Adipocyte (in vitro differentiated cells): ENCODE results near the gene POMGNT1.
A peak's percentile ranks its signal among the peaks of the same experiment; 100 is the strongest.
"Not testable (repeated sequence)": the region's sequence is repeated elsewhere in the genome, so short reads cannot be mapped to it uniquely, and the experiment has no call there.

Experiments
- DNase-seq: peaks from one replicate; pipeline ENCODE4 v3.0.0-alpha.2; 2015; ENCODE audit warnings: low read depth
- H3K27me3 ChIP-seq: replicated peaks from 2 replicates; pipeline ENCODE4 v1.7.0; 2013; ENCODE audit warnings: mild to moderate bottlenecking, low read length, moderate library complexity; ENCODE audit not compliant: control insufficient read depth, insufficient read depth
- H3K36me3 ChIP-seq: 2 replicates; pipeline ENCODE4 v1.7.0; 2013; ENCODE audit warnings: low read length, mild to moderate bottlenecking, moderate library complexity; ENCODE audit not compliant: control insufficient read depth, insufficient read depth, severe bottlenecking
- H3K4me1 ChIP-seq: 2 replicates; pipeline ENCODE4 v1.7.0; 2013; ENCODE audit warnings: mild to moderate bottlenecking, low read length, moderate library complexity; ENCODE audit not compliant: control insufficient read depth, insufficient read depth
- H3K4me3 ChIP-seq: 2 replicates; pipeline ENCODE4 v1.7.0; 2013; ENCODE audit warnings: mild to moderate bottlenecking, low read length, moderate library complexity
- H3K9ac ChIP-seq: 2 replicates; pipeline ENCODE4 v1.7.0; 2013; ENCODE audit warnings: mild to moderate bottlenecking, low read length, moderate library complexity
- H3K9me3 ChIP-seq: 2 replicates; pipeline ENCODE4 v1.7.0; 2013; ENCODE audit warnings: mild to moderate bottlenecking, low read length, moderate library complexity; ENCODE audit not compliant: control insufficient read depth

The POMGNT1 gene

DNA sequence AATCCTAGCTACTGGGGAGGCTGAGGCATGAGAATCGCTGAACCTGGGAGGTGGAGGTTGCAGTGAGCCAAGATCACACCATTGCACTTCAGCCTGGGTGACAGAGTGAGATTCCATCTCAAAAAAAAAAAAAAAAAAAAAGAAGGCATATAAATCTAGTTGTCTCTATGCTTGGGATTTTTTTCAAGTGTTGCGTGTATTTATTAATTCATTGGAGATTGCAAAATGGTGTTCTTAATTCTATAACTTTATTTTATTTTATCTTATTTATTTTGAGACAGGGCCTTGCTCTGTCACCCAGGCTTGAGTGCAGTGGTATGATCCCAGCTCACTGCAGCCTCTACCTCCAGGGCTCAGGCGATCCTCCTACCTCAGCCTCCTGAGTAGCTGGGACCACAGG lies 33.0 kb upstream of the POMGNT1 start:
- not testable (repeated sequence) for H3K4me1 ChIP-seq, H3K4me3 ChIP-seq, H3K27me3 ChIP-seq, H3K36me3 ChIP-seq, DNase-seq, H3K9me3 ChIP-seq, H3K9ac ChIP-seq

DNA sequence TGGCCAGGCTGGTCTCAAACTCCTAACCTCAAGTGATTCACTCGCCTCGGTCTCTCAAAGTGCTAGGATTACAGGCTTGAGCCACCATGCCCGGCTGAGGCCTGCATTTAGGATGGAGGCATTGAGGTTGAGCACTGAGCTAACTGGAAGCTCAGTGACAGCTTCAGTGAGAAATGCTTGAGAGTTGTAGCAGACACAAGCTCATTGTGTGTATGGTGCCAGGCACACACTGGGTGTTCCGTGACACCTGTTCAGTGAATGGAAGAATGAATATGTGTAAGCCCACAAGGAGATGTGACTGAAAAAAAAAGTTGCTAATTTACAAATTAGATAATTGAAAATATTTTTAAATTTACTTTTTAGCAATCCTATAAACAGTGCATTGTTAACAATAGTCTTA lies 26.7 kb upstream of the POMGNT1 start:
- Histone ChIP-seq H3K4me1 (no peaks in the 10 kb centered on the region), H3K27me3 (no peaks in the 10 kb centered on the region), H3K4me3 (no peak overlapping the region), H3K36me3 (no peaks in the 10 kb centered on the region), H3K9me3 (no peaks in the 10 kb centered on the region), H3K9ac (no peak overlapping the region)
- DNase-seq = no peak

- Histone ChIP-seq H3K9me3 (no peaks in the 10 kb centered on the region), H3K36me3 (no peaks in the 10 kb centered on the region), H3K4me3 (no peak overlapping the region), H3K4me1 (no peaks in the 10 kb centered on the region), H3K9ac (no peak overlapping the region), H3K27me3 (no peaks in the 10 kb centered on the region)
- peak; percentile 93 for DNase-seq
Measured at GRCh38 chr1:46223472-46223943, 25.3 kb upstream of the POMGNT1 start.

DNA sequence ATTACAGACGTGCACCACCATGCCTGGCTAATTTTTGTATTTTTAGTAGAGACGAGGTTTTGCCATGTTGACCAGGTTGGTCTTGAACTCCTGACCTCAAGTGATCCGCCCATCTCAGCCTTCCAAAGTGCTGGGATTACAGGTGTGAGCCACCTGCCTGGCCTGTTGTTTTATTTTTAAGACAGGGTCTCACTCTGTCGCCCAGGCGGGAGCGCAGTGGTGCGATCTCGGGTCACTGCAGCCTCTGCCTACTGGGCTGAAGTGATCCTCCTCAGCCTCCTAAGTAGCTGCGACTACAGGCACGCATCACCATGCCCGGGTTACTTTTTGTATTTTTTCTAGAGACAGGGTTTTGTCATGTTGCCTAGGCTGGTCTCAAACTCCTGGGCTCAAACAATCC lies 24.8 kb upstream of the POMGNT1 start:
- H3K4me3 ChIP-seq, H3K27me3 ChIP-seq, DNase-seq, H3K9ac ChIP-seq, H3K36me3 ChIP-seq, H3K4me1 ChIP-seq, H3K9me3 ChIP-seq: not testable (repeated sequence)

- no peaks in the 10 kb centered on the region for H3K4me1 ChIP-seq
- no peaks in the 10 kb centered on the region for H3K36me3 ChIP-seq
- no peak for DNase-seq
- no peaks in the 10 kb centered on the region for H3K9me3 ChIP-seq
- no peak overlapping the region for H3K4me3 ChIP-seq
- H3K9ac ChIP-seq = no peak overlapping the region
- H3K27me3 ChIP-seq = no peaks in the 10 kb centered on the region
Measured at GRCh38 chr1:46221749-46222148, 23.5 kb upstream of the POMGNT1 start.

- DNase-seq = no peak
- no peaks in the 10 kb centered on the region for H3K36me3 ChIP-seq
- no peaks in the 10 kb centered on the region for H3K9me3 ChIP-seq
- H3K27me3 ChIP-seq = no peaks in the 10 kb centered on the region
- no peaks in the 10 kb centered on the region for H3K4me1 ChIP-seq
- H3K9ac ChIP-seq = no peak overlapping the region
- H3K4me3 ChIP-seq = no peak overlapping the region
Measured at GRCh38 chr1:46220808-46221207, 22.6 kb upstream of the POMGNT1 start.

GRCh38 chr1:46219551-46220520 lies 21.6 kb upstream of the POMGNT1 start:
- H3K36me3 ChIP-seq = no peaks in the 10 kb centered on the region
- no peaks in the 10 kb centered on the region for H3K9me3 ChIP-seq
- H3K4me1 ChIP-seq = no peaks in the 10 kb centered on the region
- no peak for DNase-seq
- H3K9ac ChIP-seq = no peak overlapping the region
- no peaks in the 10 kb centered on the region for H3K27me3 ChIP-seq
- H3K4me3 ChIP-seq = no peak overlapping the region

DNA sequence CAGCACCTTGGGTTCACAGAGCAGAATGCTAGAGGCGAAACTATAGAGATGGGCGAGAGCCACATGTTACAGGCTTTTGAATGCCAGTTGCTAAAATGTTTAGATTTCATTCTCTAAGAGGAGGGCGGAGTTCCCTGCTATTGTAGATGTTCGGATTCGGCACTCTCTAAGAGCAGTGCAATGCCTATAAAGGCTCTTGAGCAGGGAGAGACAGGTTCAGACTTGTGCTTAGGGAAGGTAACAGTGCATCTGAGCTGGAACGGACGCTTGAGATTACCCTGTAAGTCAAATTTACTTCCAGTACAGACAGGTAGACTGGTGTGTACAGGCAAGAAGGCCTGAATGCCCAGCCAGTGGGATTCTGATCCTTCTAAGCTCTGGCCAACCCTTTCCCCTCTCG lies 20.2 kb upstream of the POMGNT1 start:
- Histone ChIP-seq H3K4me3 (no peak overlapping the region), H3K4me1 (no peaks in the 10 kb centered on the region), H3K27me3 (no peaks in the 10 kb centered on the region), H3K36me3 (no peaks in the 10 kb centered on the region), H3K9ac (no peak overlapping the region), H3K9me3 (no peaks in the 10 kb centered on the region)
- DNase-seq = no peak

DNA sequence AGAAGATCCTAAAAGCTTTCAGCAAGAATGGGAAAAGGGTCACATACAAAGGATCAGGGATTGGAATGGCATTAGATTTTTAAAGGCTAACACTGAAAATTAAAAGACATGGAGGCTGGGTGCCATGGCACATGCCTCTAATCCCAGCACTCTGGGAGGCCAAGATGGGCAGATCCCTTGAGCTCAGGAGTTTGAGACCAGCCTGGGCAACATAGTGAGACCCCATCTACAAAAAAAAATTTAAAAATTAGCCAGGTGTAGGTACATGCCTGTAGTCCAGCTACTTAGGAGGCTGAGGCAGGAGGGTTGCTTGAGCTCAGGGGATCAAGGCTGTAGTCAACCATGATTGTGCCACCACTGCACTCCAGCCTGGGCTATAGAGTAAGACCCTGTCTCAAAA lies 17.3 kb upstream of the POMGNT1 start:
- no peak overlapping the region for H3K9ac ChIP-seq
- no peaks in the 10 kb centered on the region for H3K36me3 ChIP-seq
- DNase-seq = no peak
- no peak overlapping the region for H3K4me3 ChIP-seq
- no peaks in the 10 kb centered on the region for H3K4me1 ChIP-seq
- no peaks in the 10 kb centered on the region for H3K9me3 ChIP-seq
- H3K27me3 ChIP-seq = no peaks in the 10 kb centered on the region

DNA sequence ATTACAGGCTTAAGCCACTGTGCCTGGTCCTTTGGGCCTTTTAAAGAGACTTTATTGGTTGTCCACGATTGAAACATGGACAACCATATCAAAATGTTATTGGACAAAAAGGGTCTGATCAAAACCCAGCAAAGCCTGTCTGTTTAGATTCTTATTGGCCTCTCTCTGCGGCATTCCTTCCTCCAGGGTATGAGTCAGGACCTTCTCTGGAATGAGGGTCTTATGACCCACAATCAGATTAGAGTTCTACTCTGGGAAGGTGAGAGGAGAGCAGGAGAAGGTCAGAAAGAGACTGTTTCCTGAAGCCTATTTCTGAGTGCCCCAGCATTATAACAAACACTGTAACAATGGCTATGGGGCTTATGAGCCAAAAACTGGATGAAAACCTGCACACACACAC lies 12.8 kb upstream of the POMGNT1 start:
- no peak for DNase-seq
- Histone ChIP-seq H3K9ac (no peak overlapping the region), H3K36me3 (no peaks in the 10 kb centered on the region), H3K9me3 (no peaks in the 10 kb centered on the region), H3K4me1 (no peaks in the 10 kb centered on the region), H3K27me3 (no peaks in the 10 kb centered on the region), H3K4me3 (no peak overlapping the region)

GRCh38 chr1:46210561-46210960 lies 12.3 kb upstream of the POMGNT1 start:
- H3K9ac ChIP-seq = no peak overlapping the region
- no peaks in the 10 kb centered on the region for H3K36me3 ChIP-seq
- no peaks in the 10 kb centered on the region for H3K27me3 ChIP-seq
- H3K4me3 ChIP-seq = no peak overlapping the region
- no peaks in the 10 kb centered on the region for H3K9me3 ChIP-seq
- H3K4me1 ChIP-seq = no peaks in the 10 kb centered on the region
- no peak for DNase-seq

DNA sequence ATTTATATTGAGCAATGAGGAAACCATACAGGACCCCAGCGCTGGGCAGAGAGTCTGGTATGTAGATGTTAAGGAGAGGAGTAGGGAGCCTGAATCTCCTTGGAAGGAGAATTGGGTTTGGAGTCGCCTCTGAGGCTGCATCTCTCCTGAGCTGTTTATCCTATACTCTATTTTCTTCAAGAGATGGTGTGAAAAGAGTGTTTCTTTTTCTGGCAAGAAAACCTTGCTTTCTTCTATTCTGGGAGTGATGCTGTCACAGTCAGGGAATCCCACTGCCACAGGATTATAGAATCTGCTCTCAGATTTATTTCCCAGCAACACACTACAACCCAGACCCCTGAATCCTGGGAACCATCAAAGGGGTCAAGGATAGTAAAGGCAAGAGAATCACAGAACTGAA lies 8.2 kb upstream of the POMGNT1 start:
- H3K4me1 ChIP-seq = peaks cover 11% of the 10 kb centered on the region
- H3K9ac ChIP-seq = no peak overlapping the region
- no peak overlapping the region for H3K4me3 ChIP-seq
- no peaks in the 10 kb centered on the region for H3K9me3 ChIP-seq
- no peak for DNase-seq
- no peaks in the 10 kb centered on the region for H3K27me3 ChIP-seq
- H3K36me3 ChIP-seq = no peaks in the 10 kb centered on the region
